ENCODE results near the gene ADIRF.
"Not testable (repeated sequence)": the region's sequence is repeated elsewhere in the genome, so short reads cannot be mapped to it uniquely, and the experiment has no call there.

Gene ADIRF

GRCh38 chr10:86968271-86968993 lies at the start of gene ADIRF:
ADIRF (plus strand) TSS chr10:86968482; CDS start chr10:86968545, 63 bp downstream.
- DNase-seq, result no peak

GRCh38 chr10:86922553-86922961 lies 45.7 kb upstream of the ADIRF start:
- DNase-seq, result no peak

GRCh38 chr10:86929468-86930380 lies 38.6 kb upstream of the ADIRF start:
- DNase-seq, result no peak

GRCh38 chr10:86931872-86932271 lies 36.4 kb upstream of the ADIRF start:
- DNase-seq, result no peak

- no peak for DNase-seq
These were observed 35.6 kb upstream of the ADIRF start for GRCh38 chr10:86932674-86933073.

- DNase-seq, result not testable (repeated sequence)
These were observed 34.0 kb upstream of the ADIRF start for GRCh38 chr10:86934162-86934711.

GRCh38 chr10:86936661-86937501 lies 31.4 kb upstream of the ADIRF start:
- no peak for DNase-seq

- DNase-seq, result no peak
These were observed 30.7 kb upstream of the ADIRF start for GRCh38 chr10:86937502-86938154.

GRCh38 chr10:86938260-86938659 lies 30.0 kb upstream of the ADIRF start:
- DNase-seq, result no peak

GRCh38 chr10:86940076-86940475 lies 28.2 kb upstream of the ADIRF start:
- DNase-seq, result not testable (repeated sequence)

- no peak for DNase-seq
These were observed 27.6 kb upstream of the ADIRF start for GRCh38 chr10:86940677-86941076.

- DNase-seq, result no peak
These were observed 26.9 kb upstream of the ADIRF start for GRCh38 chr10:86941426-86941825.

GRCh38 chr10:86941991-86942421 lies 26.3 kb upstream of the ADIRF start:
- DNase-seq, result no peak

GRCh38 chr10:86942441-86943315 lies 25.6 kb upstream of the ADIRF start:
- DNase-seq, result no peak

GRCh38 chr10:86943316-86944030 lies 24.8 kb upstream of the ADIRF start:
- no peak for DNase-seq

GRCh38 chr10:86944031-86944419 lies 24.3 kb upstream of the ADIRF start:
- DNase-seq, result no peak

- DNase-seq, result no peak
These were observed 23.8 kb upstream of the ADIRF start for GRCh38 chr10:86944471-86944870.

- no peak for DNase-seq
These were observed 23.4 kb upstream of the ADIRF start for GRCh38 chr10:86944907-86945306.

GRCh38 chr10:86945361-86946212 lies 22.7 kb upstream of the ADIRF start:
- no peak for DNase-seq
